Measurements from ENCODE around the gene TENM3.

TENM3 gene

GRCh38 chr4:182267048-182267447 is 23.8 kb downstream of the TENM3 start:
- Histone ChIP-seq H3K9me3 (ENCODE audit: low read depth, low read length) (no peaks in the 10 kb centered on the region), H3K27ac (no peak overlapping the region), H3K36me3 (ENCODE audit: insufficient read depth, low read length) (no peaks in the 10 kb centered on the region), H3K9ac (ENCODE audit: insufficient read length) (no peak overlapping the region), H3K4me3 (no peak overlapping the region)
- no peak for DNase-seq (ENCODE audit: low read depth, low spot score)
- TF ChIP-seq EZH2 (IDR thresholded peaks at IDR 0.05) (no peak), POLR2AphosphoS5 (IDR thresholded peaks at IDR 0.05; ENCODE audit: borderline replicate concordance, low read depth, low read length) (no peak), FOXP2 (optimal IDR thresholded peaks at IDR 0.05; ENCODE audit: control extremely low read depth, extremely low read length, insufficient read depth) (no peak)

GRCh38 chr4:182268966-182269365 is 25.8 kb downstream of the TENM3 start:
- Histone ChIP-seq H3K9ac (ENCODE audit: insufficient read length) (no peak overlapping the region), H3K9me3 (ENCODE audit: low read depth, low read length) (no peaks in the 10 kb centered on the region), H3K27ac (no peak overlapping the region), H3K36me3 (ENCODE audit: insufficient read depth, low read length) (no peaks in the 10 kb centered on the region), H3K4me3 (no peak overlapping the region)
- DNase-seq (ENCODE audit: low read depth, low spot score), result no peak
- TF ChIP-seq POLR2AphosphoS5 (IDR thresholded peaks at IDR 0.05; ENCODE audit: borderline replicate concordance, low read depth, low read length), result no peak
- TF ChIP-seq EZH2 (IDR thresholded peaks at IDR 0.05), result no peak
- no peak for TF ChIP-seq FOXP2 (optimal IDR thresholded peaks at IDR 0.05; ENCODE audit: control extremely low read depth, extremely low read length, insufficient read depth)

DNA sequence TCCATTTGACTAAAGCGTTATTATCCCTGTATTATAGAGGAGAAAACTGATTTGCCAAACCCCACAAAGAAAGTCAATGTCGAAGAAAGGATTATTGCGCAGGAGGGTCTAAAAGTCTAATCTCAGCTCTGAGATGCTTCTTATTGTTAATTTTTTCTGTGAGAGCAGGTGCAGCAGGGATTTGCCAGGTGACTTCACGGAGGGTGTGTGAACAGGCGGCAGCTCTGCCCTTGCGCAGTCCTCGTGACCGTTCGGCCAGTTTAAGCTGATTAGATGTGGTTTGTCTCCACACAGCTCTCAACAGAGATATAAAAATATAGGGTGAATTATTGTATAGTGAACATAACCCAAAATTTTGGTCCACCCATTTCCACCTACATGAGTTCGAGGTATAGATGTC is 28.5 kb downstream of the TENM3 start:
- DNase-seq (ENCODE audit: low read depth, low spot score), result no peak
- H3K9ac ChIP-seq (ENCODE audit: insufficient read length), result no peak overlapping the region
- no peaks in the 10 kb centered on the region for H3K9me3 ChIP-seq (ENCODE audit: low read depth, low read length)
- TF ChIP-seq FOXP2 (optimal IDR thresholded peaks at IDR 0.05; ENCODE audit: control extremely low read depth, extremely low read length, insufficient read depth) (no peak), POLR2AphosphoS5 (IDR thresholded peaks at IDR 0.05; ENCODE audit: borderline replicate concordance, low read depth, low read length) (no peak), EZH2 (IDR thresholded peaks at IDR 0.05) (no peak)
- no peak overlapping the region for H3K4me3 ChIP-seq
- H3K36me3 ChIP-seq (ENCODE audit: insufficient read depth, low read length), result no peaks in the 10 kb centered on the region
- no peak overlapping the region for H3K27ac ChIP-seq

DNA sequence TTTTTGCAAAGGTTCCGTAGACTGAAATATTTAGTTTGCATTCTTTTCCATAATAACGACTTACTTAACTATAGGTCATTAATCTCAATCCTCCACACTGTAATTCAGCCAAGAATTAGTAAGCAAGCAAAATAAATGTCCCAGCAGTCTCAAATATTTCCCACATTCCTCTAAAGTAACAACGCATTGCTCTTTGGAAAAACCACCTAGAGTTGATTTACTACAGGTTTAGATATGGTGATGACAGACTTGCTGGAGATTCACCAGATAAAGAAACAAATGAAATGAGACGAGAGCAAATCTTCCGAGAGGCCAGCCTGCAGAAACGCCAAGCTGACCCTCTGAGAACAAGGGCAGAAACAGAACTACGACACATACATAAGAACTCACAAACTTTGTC is 28.9 kb downstream of the TENM3 start:
- no peak overlapping the region for H3K9ac ChIP-seq (ENCODE audit: insufficient read length)
- no peak overlapping the region for H3K4me3 ChIP-seq
- no peak for DNase-seq (ENCODE audit: low read depth, low spot score)
- TF ChIP-seq FOXP2 (optimal IDR thresholded peaks at IDR 0.05; ENCODE audit: control extremely low read depth, extremely low read length, insufficient read depth) (no peak), POLR2AphosphoS5 (IDR thresholded peaks at IDR 0.05; ENCODE audit: borderline replicate concordance, low read depth, low read length) (no peak), EZH2 (IDR thresholded peaks at IDR 0.05) (no peak)
- H3K9me3 ChIP-seq (ENCODE audit: low read depth, low read length), result no peaks in the 10 kb centered on the region
- no peak overlapping the region for H3K27ac ChIP-seq
- H3K36me3 ChIP-seq (ENCODE audit: insufficient read depth, low read length), result no peaks in the 10 kb centered on the region

DNA sequence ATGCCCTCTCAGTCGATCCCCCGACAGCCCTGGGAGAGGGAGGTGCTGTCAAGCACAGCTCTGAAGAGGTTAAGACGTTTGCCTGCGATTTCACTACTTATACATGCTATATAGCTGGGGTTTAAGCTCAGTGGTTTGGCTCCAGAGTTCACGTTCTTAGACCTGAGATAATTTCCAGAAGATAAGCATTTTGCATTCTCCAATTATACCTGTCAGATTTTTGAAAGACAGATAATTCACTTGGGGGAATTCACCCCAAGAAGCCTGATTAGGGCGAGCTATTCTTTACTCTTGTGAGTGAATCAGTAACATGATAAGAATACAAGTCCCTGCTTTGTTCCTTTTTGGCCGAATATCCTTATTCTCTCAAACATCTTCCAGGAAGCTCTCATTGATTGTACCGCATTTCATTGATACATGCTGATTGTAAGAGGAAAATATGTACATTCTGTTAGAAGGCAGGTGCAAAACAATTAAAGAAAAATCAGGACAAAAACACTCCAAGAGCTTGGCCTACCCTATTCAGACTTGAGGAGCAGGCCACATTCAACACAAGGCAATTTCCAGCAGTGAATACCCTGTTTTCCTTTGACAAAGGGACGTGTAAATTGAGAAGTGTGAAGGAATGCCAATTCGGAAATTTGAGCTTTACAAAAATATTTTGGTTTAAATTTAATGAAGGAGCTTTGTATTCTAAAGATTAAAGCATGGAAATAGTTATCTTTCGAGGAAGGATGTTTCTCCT is 30.2 kb downstream of the TENM3 start:
- H3K36me3 ChIP-seq (ENCODE audit: insufficient read depth, low read length), result no peaks in the 10 kb centered on the region
- no peak overlapping the region for H3K27ac ChIP-seq
- no peak for TF ChIP-seq EZH2 (IDR thresholded peaks at IDR 0.05)
- DNase-seq (ENCODE audit: low read depth, low spot score), result no peak
- no peak overlapping the region for H3K4me3 ChIP-seq
- no peak overlapping the region for H3K9ac ChIP-seq (ENCODE audit: insufficient read length)
- H3K9me3 ChIP-seq (ENCODE audit: low read depth, low read length), result no peaks in the 10 kb centered on the region

- TF ChIP-seq POLR2AphosphoS5 (IDR thresholded peaks at IDR 0.05; ENCODE audit: borderline replicate concordance, low read depth, low read length) (no peak), FOXP2 (optimal IDR thresholded peaks at IDR 0.05; ENCODE audit: control extremely low read depth, extremely low read length, insufficient read depth) (no peak), EZH2 (IDR thresholded peaks at IDR 0.05) (no peak)
- no peaks in the 10 kb centered on the region for H3K9me3 ChIP-seq (ENCODE audit: low read depth, low read length)
- no peaks in the 10 kb centered on the region for H3K36me3 ChIP-seq (ENCODE audit: insufficient read depth, low read length)
- DNase-seq (ENCODE audit: low read depth, low spot score), result no peak
- no peak overlapping the region for H3K27ac ChIP-seq
- H3K9ac ChIP-seq (ENCODE audit: insufficient read length), result no peak overlapping the region
- no peak overlapping the region for H3K4me3 ChIP-seq
Measured at GRCh38 chr4:182276210-182277109, 33.3 kb downstream of the TENM3 start.

DNA sequence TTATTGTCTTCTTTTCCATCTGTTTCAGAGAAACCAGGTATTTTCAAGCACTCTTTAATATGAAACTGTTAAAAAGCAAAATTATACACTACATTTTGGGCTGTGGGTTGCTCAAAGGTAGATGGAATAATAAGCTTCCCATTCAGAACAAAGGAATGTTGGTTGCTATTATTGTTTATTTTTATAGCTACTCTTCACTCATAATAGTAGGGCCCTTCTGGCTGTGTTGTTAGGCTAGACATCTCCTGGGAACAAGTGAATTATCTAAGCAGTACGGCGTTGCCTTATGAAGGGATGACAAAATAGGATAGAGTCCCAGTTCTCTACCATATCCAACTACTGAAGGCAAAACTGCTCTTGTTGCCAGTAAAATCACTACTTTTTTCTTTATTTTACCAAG is 34.2 kb downstream of the TENM3 start:
- H3K36me3 ChIP-seq (ENCODE audit: insufficient read depth, low read length), result no peaks in the 10 kb centered on the region
- no peak for DNase-seq (ENCODE audit: low read depth, low spot score)

GRCh38 chr4:182278729-182279128 is 35.5 kb downstream of the TENM3 start:
- H3K36me3 ChIP-seq (ENCODE audit: insufficient read depth, low read length), result no peaks in the 10 kb centered on the region
- no peak overlapping the region for H3K4me3 ChIP-seq
- no peak for DNase-seq (ENCODE audit: low read depth, low spot score)
- no peak overlapping the region for H3K27ac ChIP-seq
- no peaks in the 10 kb centered on the region for H3K9me3 ChIP-seq (ENCODE audit: low read depth, low read length)
- TF ChIP-seq FOXP2 (optimal IDR thresholded peaks at IDR 0.05; ENCODE audit: control extremely low read depth, extremely low read length, insufficient read depth) (no peak), POLR2AphosphoS5 (IDR thresholded peaks at IDR 0.05; ENCODE audit: borderline replicate concordance, low read depth, low read length) (no peak), EZH2 (IDR thresholded peaks at IDR 0.05) (no peak)
- H3K9ac ChIP-seq (ENCODE audit: insufficient read length), result no peak overlapping the region

More for the DNA sequence above, 34.2 kb downstream of the TENM3 start:
- Histone ChIP-seq H3K9ac (ENCODE audit: insufficient read length) (no peak overlapping the region), H3K9me3 (ENCODE audit: low read depth, low read length) (no peaks in the 10 kb centered on the region), H3K27ac (no peak overlapping the region), H3K4me3 (no peak overlapping the region)
- TF ChIP-seq FOXP2 (optimal IDR thresholded peaks at IDR 0.05; ENCODE audit: control extremely low read depth, extremely low read length, insufficient read depth) (no peak), POLR2AphosphoS5 (IDR thresholded peaks at IDR 0.05; ENCODE audit: borderline replicate concordance, low read depth, low read length) (no peak), EZH2 (IDR thresholded peaks at IDR 0.05) (no peak)
